NCI-H146 treated with DMSO at 0.1 percent for 48 hours (cell line): ENCODE data around the gene TMA7.
"Not testable (repeated sequence)": the region's sequence is repeated elsewhere in the genome, so short reads cannot be mapped to it uniquely, and the experiment has no call there.

Experiments
- DNase-seq: peaks from one replicate; lab custom pipeline; 2025; ENCODE audit not compliant: unreplicated experiment; lab: John Stamatoyannopoulos, UW

The TMA7 gene

GRCh38 chr3:48467110-48467454 is 27.0 kb downstream of the TMA7 start:
- DNase-seq: no peak

GRCh38 chr3:48467473-48468267 is 27.6 kb downstream of the TMA7 start:
- no peak for DNase-seq

GRCh38 chr3:48468329-48468731 is 28.3 kb downstream of the TMA7 start:
- no peak for DNase-seq

GRCh38 chr3:48469046-48469915 is 29.2 kb downstream of the TMA7 start:
- no peak for DNase-seq

- no peak for DNase-seq
These were observed 30.2 kb downstream of the TMA7 start for GRCh38 chr3:48470286-48470685.

- DNase-seq: no peak
These were observed 32.5 kb downstream of the TMA7 start for GRCh38 chr3:48472673-48472922.

- peak; percentile 88 for DNase-seq
These were observed 33.0 kb downstream of the TMA7 start for GRCh38 chr3:48472923-48473616.

- DNase-seq: no peak
These were observed 33.5 kb downstream of the TMA7 start for GRCh38 chr3:48473617-48473952.

- not testable (repeated sequence) for DNase-seq
These were observed 34.0 kb downstream of the TMA7 start for GRCh38 chr3:48474031-48474430.

GRCh38 chr3:48474619-48475018 is 34.6 kb downstream of the TMA7 start:
- DNase-seq: no peak

- DNase-seq: no peak
These were observed 35.1 kb downstream of the TMA7 start for GRCh38 chr3:48475188-48475587.

- peak; percentile 67 for DNase-seq
These were observed 36.5 kb downstream of the TMA7 start for GRCh38 chr3:48476426-48477053.

GRCh38 chr3:48477959-48478520 is 38.0 kb downstream of the TMA7 start:
- DNase-seq: no peak

GRCh38 chr3:48478626-48479555 is 38.8 kb downstream of the TMA7 start:
- no peak for DNase-seq

- DNase-seq: not testable (repeated sequence)
These were observed 40.8 kb downstream of the TMA7 start for GRCh38 chr3:48480891-48481290.

GRCh38 chr3:48482822-48483221 is 42.8 kb downstream of the TMA7 start:
- DNase-seq: not testable (repeated sequence)

- DNase-seq: no peak
These were observed 46.9 kb downstream of the TMA7 start for GRCh38 chr3:48486952-48487351.

- DNase-seq: no peak
These were observed 52.6 kb downstream of the TMA7 start for GRCh38 chr3:48492461-48493202.

GRCh38 chr3:48493203-48493501 is 53.1 kb downstream of the TMA7 start:
- DNase-seq: no peak
